Stimulated activated CD4-positive, alpha-beta T cell treated with anti-CD3 and anti-CD28 coated beads, Interleukin-2, amount 100 ng/mL, for 24 hours (primary cell): ENCODE data around the gene PSMD9.
"Not testable (repeated sequence)": the region's sequence is repeated elsewhere in the genome, so short reads cannot be mapped to it uniquely, and the experiment has no call there.

Experiments
- DNase-seq, 2 donors: peaks; one replicate each; pipeline ENCODE4 v3.0.0-alpha.2; 2020

PSMD9 gene

GRCh38 chr12:121874071-121874470 lies 14.5 kb upstream of the PSMD9 start:
- DNase-seq, result no peak

- DNase-seq, result no peak
Observed at GRCh38 chr12:121875582-121875981, 13.0 kb upstream of the PSMD9 start.

- not testable (repeated sequence) for DNase-seq
Observed at GRCh38 chr12:121876080-121876447, 12.5 kb upstream of the PSMD9 start.

- DNase-seq, result no peak
Observed at GRCh38 chr12:121883315-121883660, 5.3 kb upstream of the PSMD9 start.

- not testable (repeated sequence) for DNase-seq
Observed at GRCh38 chr12:121885129-121885528, 3.5 kb upstream of the PSMD9 start.

- no peak for DNase-seq
Observed at GRCh38 chr12:121888083-121888477, 510 bp upstream of the PSMD9 start.

- peak in 1 of 2 donors; percentile 10 for DNase-seq
Observed at GRCh38 chr12:121889274-121889624, 659 bp downstream of the PSMD9 start.

- DNase-seq, result not testable (repeated sequence)
Observed at GRCh38 chr12:121889661-121890060, 1.1 kb downstream of the PSMD9 start.

- DNase-seq, result no peak
Observed at GRCh38 chr12:121892673-121893561, 4.3 kb downstream of the PSMD9 start.

- DNase-seq, result peak; percentile 14 to 37
Observed at GRCh38 chr12:121893961-121894460, 5.4 kb downstream of the PSMD9 start.

- DNase-seq, result no peak
Observed at GRCh38 chr12:121894633-121895032, 6.0 kb downstream of the PSMD9 start.

GRCh38 chr12:121898287-121898686 lies 9.7 kb downstream of the PSMD9 start:
- DNase-seq, result no peak

GRCh38 chr12:121899590-121899989 lies 11.0 kb downstream of the PSMD9 start:
- no peak for DNase-seq

GRCh38 chr12:121903202-121903601 lies 14.6 kb downstream of the PSMD9 start:
- no peak for DNase-seq

- no peak for DNase-seq
Observed at GRCh38 chr12:121905746-121906145, 17.2 kb downstream of the PSMD9 start.

- DNase-seq, result no peak
Observed at GRCh38 chr12:121908702-121909101, 20.1 kb downstream of the PSMD9 start.

GRCh38 chr12:121911824-121912585 lies 23.4 kb downstream of the PSMD9 start:
- peak; percentile 32 to 39 for DNase-seq

- DNase-seq, result no peak
Observed at GRCh38 chr12:121915841-121916321, 27.3 kb downstream of the PSMD9 start.

- no peak for DNase-seq
Observed at GRCh38 chr12:121916719-121917118, 28.1 kb downstream of the PSMD9 start.

GRCh38 chr12:121917950-121918678 lies 29.5 kb downstream of the PSMD9 start, which contains the start of gene CFAP251:
CFAP251 (plus strand) TSS chr12:121918592; CDS start chr12:121921306, 2,714 bp downstream.
- DNase-seq, result peak; percentile 95 to 97

GRCh38 chr12:121918679-121919038 lies 30.1 kb downstream of the PSMD9 start:
- no peak for DNase-seq

- no peak for DNase-seq
Observed at GRCh38 chr12:121921066-121921465, 32.5 kb downstream of the PSMD9 start.

- no peak for DNase-seq
Observed at GRCh38 chr12:121925358-121925695, 36.7 kb downstream of the PSMD9 start.
